ENCODE results near the gene PPP1R36. TPM values are rescaled to one million over a fixed set of nuclear protein-coding genes. Genes with fewer than 3 reads are reported as not detected.
A peak's percentile ranks its signal among the peaks of the same experiment; 100 is the strongest.

PPP1R36 gene
- total and polyA plus RNA-seq, 4 experiments from 2014 or later = 0.49 TPM; not detected in 3

DNA sequence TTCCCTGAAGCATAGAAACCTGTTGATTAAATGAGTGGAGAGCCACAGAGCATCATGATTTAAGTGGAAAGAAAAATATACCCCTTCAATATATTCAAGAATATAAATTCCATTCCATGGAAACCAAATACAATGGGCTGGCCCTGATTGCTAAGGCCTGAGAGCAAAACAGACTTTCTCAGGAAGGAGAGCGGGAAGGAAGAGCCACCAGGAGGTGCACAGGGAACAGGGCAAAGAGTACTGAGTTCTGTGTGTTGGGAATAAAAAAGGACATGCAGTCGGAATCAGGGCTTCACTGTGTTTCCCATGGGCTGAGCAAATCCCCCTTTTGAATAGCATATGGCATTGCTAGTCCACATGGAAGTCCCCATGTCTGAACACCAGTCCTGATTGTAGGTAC, 84.8 kb downstream of the PPP1R36 start:
- CTCF ChIA-PET (ENCODE audit: partially characterized antibody) = interaction anchor here (3.0 kb wide), 1 partner anchor 9 kb away, joined by 14 read pairs; no protein-coding TSS in a partner anchor
- H3K4me3 Mint-ChIP-seq = no peak overlapping the region
- H3K27me3 Mint-ChIP-seq = peaks cover 1 to 3% of the 10 kb centered on the region in 2 donors
- no peaks in the 10 kb centered on the region for H3K27me3 ChIP-seq (ENCODE audit: insufficient read depth, low read length)
- POLR2A ChIA-PET (ENCODE audit: partially characterized antibody) = no interaction called here
- H3K27ac Mint-ChIP-seq = no peak overlapping the region
- H3K36me3 ChIP-seq (ENCODE audit: insufficient read depth, low read length) = no peaks in the 10 kb centered on the region
- no peak overlapping the region for H3K4me3 ChIP-seq (ENCODE audit: low read length in 2 of 2)
- no peak overlapping the region for H3K27ac ChIP-seq (ENCODE audit: low read depth, low read length)
- H3K36me3 Mint-ChIP-seq = no peaks in the 10 kb centered on the region
- H3K9me3 Mint-ChIP-seq = no peaks in the 10 kb centered on the region
- no peaks in the 10 kb centered on the region for H3K4me1 ChIP-seq (ENCODE audit: insufficient read depth, low read length)
- intact Hi-C loops (cut with micrococcal nuclease) = no loop called here
- DNase-seq = no peak
- no peaks in the 10 kb centered on the region for H3K9me3 ChIP-seq (ENCODE audit: control insufficient read depth in 1 of 2, low read length in 2 of 2)
- H3K4me1 Mint-ChIP-seq = peaks cover 0 to 5% (median 4%) of the 10 kb centered on the region in 4 donors

DNA sequence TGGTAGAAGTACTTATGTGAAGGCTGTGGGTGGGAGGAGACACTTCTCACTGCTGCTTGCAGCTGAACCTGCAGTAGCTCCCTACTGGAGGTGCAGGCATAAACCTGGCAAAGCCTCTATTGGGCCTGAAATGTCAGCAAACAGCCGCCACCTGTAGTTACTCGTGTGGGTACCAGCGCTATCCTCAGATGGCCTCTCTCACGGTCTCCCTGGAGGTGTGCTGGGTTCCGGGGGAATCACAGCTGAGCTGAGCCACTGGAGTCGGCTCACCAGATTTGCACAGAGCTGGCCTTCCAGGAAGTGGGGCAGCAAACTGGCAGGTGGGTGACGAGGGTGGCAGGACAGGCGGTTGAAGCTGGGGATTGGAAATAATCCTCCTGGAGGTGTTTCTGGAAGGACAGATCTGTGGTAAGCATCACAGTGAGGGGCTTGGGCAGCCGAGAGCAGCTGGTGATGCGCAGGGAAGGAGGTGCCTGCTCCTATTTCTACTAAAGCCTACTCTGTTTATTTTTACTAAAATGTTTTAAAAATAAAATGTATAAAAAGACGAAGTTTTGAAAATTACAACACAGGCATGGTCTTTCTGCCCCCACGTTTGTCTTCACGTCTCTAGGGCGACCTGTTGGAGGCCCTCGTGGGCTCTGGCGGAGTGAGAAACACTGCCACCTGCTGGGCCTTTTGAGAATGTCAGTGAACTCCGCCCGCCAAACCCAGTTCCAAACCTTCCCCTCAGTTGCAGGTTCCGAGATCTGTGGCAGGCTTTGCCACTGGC, 86.6 kb downstream of the PPP1R36 start:
- Histone ChIP-seq H3K4me1 (ENCODE audit: insufficient read depth, low read length) (no peaks in the 10 kb centered on the region), H3K27ac (ENCODE audit: low read depth, low read length) (no peak overlapping the region), H3K9me3 (ENCODE audit: control insufficient read depth in 1 of 2, low read length in 2 of 2) (no peaks in the 10 kb centered on the region), H3K4me3 (ENCODE audit: low read length in 2 of 2) (no peak overlapping the region), H3K27me3 (ENCODE audit: insufficient read depth, low read length) (no peaks in the 10 kb centered on the region), H3K36me3 (ENCODE audit: insufficient read depth, low read length) (no peaks in the 10 kb centered on the region)
- intact Hi-C loops (cut with micrococcal nuclease) = loop anchor here (1.0 kb wide), 4 partner anchors 96 to 292 kb away; partner anchors contain the start of gene HSPA2
- peak; percentile 55 to 73 (median 63) for DNase-seq
- peaks cover 0 to 5% (median 4%) of the 10 kb centered on the region in 4 donors for H3K4me1 Mint-ChIP-seq
- no peaks in the 10 kb centered on the region for H3K9me3 Mint-ChIP-seq
- POLR2A ChIA-PET (ENCODE audit: partially characterized antibody) = interaction anchor here (0.7 to 1.1 kb wide), 4 partner anchors 96 to 298 kb away, joined by 3 to 5 read pairs (median 3); partner anchors contain the start of gene HSPA2
- H3K27me3 Mint-ChIP-seq = peaks cover 1 to 5% of the 10 kb centered on the region in 2 donors
- CTCF ChIA-PET (ENCODE audit: partially characterized antibody) = interaction anchor here (0.7 to 3.5 kb wide), 48 partner anchors 8 to 333 kb away, joined by 3 to 46 read pairs (median 4); partner anchors contain the start of genes HSPA2 and PPP1R36
- no peak overlapping the region for H3K4me3 Mint-ChIP-seq
- no peaks in the 10 kb centered on the region for H3K36me3 Mint-ChIP-seq
- H3K27ac Mint-ChIP-seq = peak overlapping the region in 2 of 7 donors; percentile 8 to 17

DNA sequence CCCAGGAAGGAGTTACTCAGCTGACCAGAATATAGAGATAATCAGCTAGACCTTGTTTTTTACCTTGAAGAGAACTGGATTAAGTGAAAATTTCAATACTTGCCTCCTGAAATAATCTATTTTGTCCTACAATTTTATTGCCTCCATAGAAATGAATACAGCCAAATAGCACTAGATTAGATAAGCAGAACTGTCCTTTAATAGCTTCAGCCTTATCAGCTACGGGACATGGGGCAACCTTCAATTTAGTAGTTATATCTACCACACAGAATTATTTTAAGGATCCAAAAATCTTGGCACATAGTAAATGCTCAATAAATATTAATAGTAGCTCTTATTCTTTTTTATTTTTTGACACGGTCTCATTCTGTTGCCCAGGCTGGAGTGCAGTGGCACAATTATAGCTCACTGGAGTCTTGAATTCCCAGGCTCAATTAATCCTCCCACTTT, 87.2 kb downstream of the PPP1R36 start:
- H3K4me1 ChIP-seq (ENCODE audit: insufficient read depth, low read length) = no peaks in the 10 kb centered on the region
- Mint-ChIP-seq H3K9me3 (no peaks in the 10 kb centered on the region), H3K27me3 (peaks cover 1 to 8% of the 10 kb centered on the region in 2 donors), H3K4me1 (peaks cover 0 to 5% (median 4%) of the 10 kb centered on the region in 4 donors), H3K27ac (peak overlapping the region in 2 of 7 donors; percentile 8 to 17), H3K4me3 (no peak overlapping the region), H3K36me3 (no peaks in the 10 kb centered on the region)
- H3K27ac ChIP-seq (ENCODE audit: low read depth, low read length) = no peak overlapping the region
- CTCF ChIA-PET (ENCODE audit: partially characterized antibody) = interaction anchor here (0.6 to 3.5 kb wide), 44 partner anchors 8 to 333 kb away, joined by 3 to 46 read pairs (median 4); partner anchors contain the start of genes HSPA2 and PPP1R36
- no peaks in the 10 kb centered on the region for H3K9me3 ChIP-seq (ENCODE audit: control insufficient read depth in 1 of 2, low read length in 2 of 2)
- H3K4me3 ChIP-seq (ENCODE audit: low read length in 2 of 2) = no peak overlapping the region
- intact Hi-C loops (cut with micrococcal nuclease) = loop anchor here (1.0 kb wide), 4 partner anchors 97 to 293 kb away; partner anchors contain the start of gene HSPA2
- no peaks in the 10 kb centered on the region for H3K36me3 ChIP-seq (ENCODE audit: insufficient read depth, low read length)
- no peaks in the 10 kb centered on the region for H3K27me3 ChIP-seq (ENCODE audit: insufficient read depth, low read length)
- POLR2A ChIA-PET (ENCODE audit: partially characterized antibody) = interaction anchor here (1.0 kb wide), 1 partner anchor 97 kb away, joined by 3 read pairs; the partner anchor contains the start of gene HSPA2
- no peak for DNase-seq

DNA sequence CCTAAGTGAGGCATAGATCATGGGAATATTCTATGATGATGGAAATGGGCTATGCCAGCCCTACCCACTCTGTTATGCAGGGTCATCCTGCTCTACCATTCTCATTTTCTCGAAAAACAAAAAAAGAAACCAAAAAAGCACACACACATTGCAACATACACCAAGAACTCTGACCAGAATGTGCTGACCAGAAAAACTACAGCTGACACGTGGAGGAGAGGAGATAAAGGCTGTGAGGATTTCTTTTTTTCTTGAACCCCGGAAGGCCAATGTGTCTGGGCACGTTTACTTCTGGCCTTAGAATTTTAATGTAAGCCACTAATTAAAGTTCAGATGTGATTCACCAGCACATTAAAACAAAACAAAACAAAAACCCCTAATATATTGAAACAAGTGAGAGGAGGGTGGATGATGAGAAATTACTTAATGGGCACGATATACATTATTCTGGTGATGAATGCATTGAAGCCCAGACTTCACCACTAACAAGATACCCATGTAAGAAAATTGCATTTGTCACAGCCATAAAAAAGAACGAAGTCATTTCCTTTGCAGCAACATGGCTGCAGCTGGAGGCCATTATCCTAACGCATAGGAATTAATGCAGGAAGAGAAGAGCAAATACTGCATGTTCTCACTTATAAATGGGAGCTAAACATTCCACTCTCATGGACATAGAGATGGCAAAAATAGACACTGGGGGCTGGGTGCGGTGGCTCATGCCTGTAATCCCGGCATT, 88.1 kb downstream of the PPP1R36 start:
- intact Hi-C loops (cut with micrococcal nuclease) = no loop called here
- peaks cover 0 to 5% (median 4%) of the 10 kb centered on the region in 4 donors for H3K4me1 Mint-ChIP-seq
- H3K27ac Mint-ChIP-seq = no peak overlapping the region
- no peaks in the 10 kb centered on the region for H3K36me3 ChIP-seq (ENCODE audit: insufficient read depth, low read length)
- H3K4me3 Mint-ChIP-seq = peak overlapping the region in 1 of 8 donors; percentile 59
- no peaks in the 10 kb centered on the region for H3K36me3 Mint-ChIP-seq
- POLR2A ChIA-PET (ENCODE audit: partially characterized antibody) = interaction anchor here (1.0 kb wide), 1 partner anchor 98 kb away, joined by 3 read pairs; the partner anchor contains the start of gene HSPA2
- H3K9me3 ChIP-seq (ENCODE audit: control insufficient read depth in 1 of 2, low read length in 2 of 2) = no peaks in the 10 kb centered on the region
- no peak for DNase-seq
- CTCF ChIA-PET (ENCODE audit: partially characterized antibody) = interaction anchor here (1.0 to 3.5 kb wide), 19 partner anchors 8 to 334 kb away, joined by 3 to 46 read pairs (median 12); partner anchors contain the start of gene HSPA2
- H3K4me3 ChIP-seq (ENCODE audit: low read length in 2 of 2) = no peak overlapping the region
- no peaks in the 10 kb centered on the region for H3K9me3 Mint-ChIP-seq
- H3K27me3 ChIP-seq (ENCODE audit: insufficient read depth, low read length) = no peaks in the 10 kb centered on the region
- H3K4me1 ChIP-seq (ENCODE audit: insufficient read depth, low read length) = no peaks in the 10 kb centered on the region
- H3K27me3 Mint-ChIP-seq = peaks cover 1 to 8% of the 10 kb centered on the region in 2 donors
- no peak overlapping the region for H3K27ac ChIP-seq (ENCODE audit: low read depth, low read length)

DNA sequence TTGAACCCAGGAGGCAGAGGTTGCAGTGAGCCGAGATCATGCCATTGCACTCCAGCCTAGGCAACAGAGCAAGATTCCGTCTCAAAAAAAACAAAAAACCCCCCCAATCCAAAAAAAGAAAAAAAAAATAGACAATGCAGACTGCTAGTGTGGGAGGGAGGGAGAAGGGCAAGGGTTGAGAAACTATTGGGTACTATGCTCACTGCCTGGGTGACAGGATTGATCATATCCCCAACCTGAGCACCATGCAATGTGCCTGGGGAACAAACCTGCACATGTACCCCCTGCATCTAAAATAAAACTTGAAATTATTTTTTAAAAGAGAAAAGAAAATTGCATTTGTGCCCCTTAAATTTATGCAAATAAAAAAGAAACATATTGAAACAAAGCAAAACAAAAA, 88.9 kb downstream of the PPP1R36 start:
- no peak overlapping the region for H3K27ac Mint-ChIP-seq
- intact Hi-C loops (cut with micrococcal nuclease) = no loop called here
- Histone ChIP-seq H3K9me3 (ENCODE audit: control insufficient read depth in 1 of 2, low read length in 2 of 2) (no peaks in the 10 kb centered on the region), H3K27me3 (ENCODE audit: insufficient read depth, low read length) (no peaks in the 10 kb centered on the region), H3K27ac (ENCODE audit: low read depth, low read length) (no peak overlapping the region), H3K4me1 (ENCODE audit: insufficient read depth, low read length) (no peaks in the 10 kb centered on the region), H3K4me3 (ENCODE audit: low read length in 2 of 2) (no peak overlapping the region), H3K36me3 (ENCODE audit: insufficient read depth, low read length) (no peaks in the 10 kb centered on the region)
- H3K4me1 Mint-ChIP-seq = peaks cover 0 to 5% (median 4%) of the 10 kb centered on the region in 4 donors
- peaks cover 0 to 1% (median 0%) of the 10 kb centered on the region in 8 donors for H3K9me3 Mint-ChIP-seq
- no peak for DNase-seq
- no peaks in the 10 kb centered on the region for H3K36me3 Mint-ChIP-seq
- H3K27me3 Mint-ChIP-seq = peaks cover 1 to 8% of the 10 kb centered on the region in 2 donors
- CTCF ChIA-PET (ENCODE audit: partially characterized antibody) = interaction anchor here (1.2 to 3.5 kb wide), 5 partner anchors 8 to 294 kb away, joined by 3 to 46 read pairs (median 33); partner anchors contain the start of gene HSPA2
- POLR2A ChIA-PET (ENCODE audit: partially characterized antibody) = interaction anchor here (0.9 kb wide), 1 partner anchor 98 kb away, joined by 4 read pairs; the partner anchor contains the start of gene HSPA2
- no peak overlapping the region for H3K4me3 Mint-ChIP-seq

Data from CD4-positive, alpha-beta memory T cell (primary cell).